CD14-positive monocyte (primary cell): Measurements from ENCODE around the gene GABBR1. TPM values are rescaled to one million over a fixed set of nuclear protein-coding genes. Genes with fewer than 3 reads are reported as not detected.

ENCODE experiments used
- DNase-seq, 3 donors: peaks; one replicate each; pipeline ENCODE4 v3.0.0-alpha.2; 2011 to 2022
- H2AFZ ChIP-seq: 2 replicates; pipeline ENCODE4 v1.6.0; 2012; ENCODE audit warnings: mild to moderate bottlenecking, low read depth, low read length, inconsistent platforms; ENCODE audit not compliant: insufficient read depth, poor library complexity, severe bottlenecking
- H3K27ac ChIP-seq, 2 donors: 1 replicate in 1 of 2; 2 replicates in 1 of 2; pipeline ENCODE4 v1.5.1; 2012 to 2013; ENCODE audit warnings: low read length in 2 of 2, control low read depth in 1 of 2, inconsistent platforms in 1 of 2, low read depth in 1 of 2, mild to moderate bottlenecking in 1 of 2
- H3K27me3 ChIP-seq, 2 donors: one replicate each; pipeline versions ENCODE4 v1.6.0 to v1.6.1; 2011 to 2013; ENCODE audit warnings: low read length in 2 of 2; ENCODE audit not compliant: control insufficient read depth in 2 of 2, insufficient read depth in 2 of 2
- H3K36me3 ChIP-seq, 2 donors: replicated peaks in 1 of 2; 1 replicate in 1 of 2; 2 replicates in 1 of 2; pipeline versions ENCODE4 v1.5.1 to v1.6.1; 2012 to 2013; ENCODE audit warnings: low read length in 2 of 2, control low read depth in 1 of 2, inconsistent platforms in 1 of 2, mild to moderate bottlenecking in 1 of 2; ENCODE audit not compliant: insufficient read depth in 2 of 2, control insufficient read depth in 1 of 2
- H3K4me1 ChIP-seq, 2 donors: 1 replicate in 1 of 2; 2 replicates in 1 of 2; pipeline versions ENCODE4 v1.5.1 to v1.6.1; 2012 to 2013; ENCODE audit warnings: low read length in 2 of 2, control low read depth in 1 of 2, inconsistent platforms in 1 of 2, mild to moderate bottlenecking in 1 of 2, moderate library complexity in 1 of 2; ENCODE audit not compliant: insufficient read depth in 2 of 2, control insufficient read depth in 1 of 2
- H3K4me2 ChIP-seq: replicated peaks from 2 replicates; pipeline ENCODE3; 2012; ENCODE audit warnings: low read length, moderate library complexity, mild to moderate bottlenecking; ENCODE audit not compliant: poor library complexity, severe bottlenecking; ENCODE audit errors: extremely low read depth
- H3K4me3 ChIP-seq, 3 experiments: fragments of 200-600 bp in 1 of 3; sonication (generic) in 1 of 3; replicated peaks in 1 of 3; 1 replicate in 2 of 3; 2 replicates in 1 of 3; pipeline ENCODE4 v1.5.1; 2011 to 2013; ENCODE audit warnings: low read length in 3 of 3, mild to moderate bottlenecking in 3 of 3, control low read depth in 2 of 3, low read depth in 2 of 3, inconsistent platforms in 1 of 3, moderate library complexity in 1 of 3
- H3K79me2 ChIP-seq: 2 replicates; pipeline ENCODE4 v1.6.0; 2012; ENCODE audit warnings: mild to moderate bottlenecking, control low read depth, inconsistent platforms, low read length, moderate library complexity; ENCODE audit not compliant: insufficient read depth
- H3K9ac ChIP-seq: 2 replicates; pipeline ENCODE4 v1.6.0; 2017; ENCODE audit warnings: low read length, mild to moderate bottlenecking; ENCODE audit not compliant: insufficient read depth, poor library complexity, severe bottlenecking
- H3K9me3 ChIP-seq, 2 donors: replicated peaks in 1 of 2; 1 replicate in 1 of 2; 2 replicates in 1 of 2; pipeline versions ENCODE4 v1.5.1 to v1.6.1; 2012 to 2013; ENCODE audit warnings: low read length in 2 of 2, control low read depth in 1 of 2; ENCODE audit not compliant: control insufficient read depth in 1 of 2, insufficient read depth in 1 of 2
- H4K20me1 ChIP-seq: 2 replicates; pipeline ENCODE4 v1.6.0; 2012; ENCODE audit warnings: mild to moderate bottlenecking, low read length, control low read depth, moderate library complexity; ENCODE audit not compliant: insufficient read depth
- H3K27ac Mint-ChIP-seq, 7 donors: one replicate each; pipeline ENCODE4 v1.8.0; 2020; ENCODE audit warnings: mild to moderate bottlenecking in 7 of 7, mixed read lengths in 7 of 7, moderate library complexity in 6 of 7, inconsistent platforms in 2 of 7
- H3K27me3 Mint-ChIP-seq, 3 donors: one replicate each; pipeline ENCODE4 v1.8.0; 2021 to 2022; ENCODE audit warnings: low read depth in 3 of 3, mild to moderate bottlenecking in 3 of 3, mixed read lengths in 3 of 3, moderate library complexity in 3 of 3, inconsistent platforms in 1 of 3
- H3K36me3 Mint-ChIP-seq, 2 donors: one replicate each; pipeline ENCODE4 v1.8.0; 2020; ENCODE audit warnings: mixed read lengths in 2 of 2, inconsistent platforms in 1 of 2, mild to moderate bottlenecking in 1 of 2
- H3K4me1 Mint-ChIP-seq: one replicate; pipeline ENCODE4 v1.8.0; 2020; ENCODE audit warnings: mild to moderate bottlenecking, mixed read lengths
- H3K4me3 Mint-ChIP-seq, 2 donors: one replicate each; pipeline ENCODE4 v1.8.0; 2020; ENCODE audit warnings: mild to moderate bottlenecking in 2 of 2, mixed read lengths in 2 of 2, moderate library complexity in 1 of 2
- H3K9me3 Mint-ChIP-seq, 7 donors: one replicate each; pipeline ENCODE4 v1.8.0; 2020 to 2022; ENCODE audit warnings: mixed read lengths in 7 of 7, mild to moderate bottlenecking in 6 of 7, moderate library complexity in 6 of 7, inconsistent platforms in 2 of 7
- WGBS: methylation state at CpG from one replicate; pipeline ENCODE4 v1.1.5; 2013; ENCODE audit warnings: missing lambda C conversion rate; ENCODE audit not compliant: insufficient coverage; 5-methylcytosine and 5-hydroxymethylcytosine counted together
- intact Hi-C, 2 donors: fragments of 100-400 bp; cut with micrococcal nuclease; formaldehyde crosslinking; loops; one replicate each; pipeline versions ENCODE4 v1.15.0 to v1.15.1; 2023
- polyA plus RNA-seq, 3 donors: library from polyadenylated mRNA; depleted of rRNA in 1 of 3; unstranded in 2 of 3; stranded (reverse) in 1 of 3; fragments of 300-500 nt in 2 of 3; fragments of >200 nt in 1 of 3; fragmentation: Illumina TruSeq in 2 of 3; gene quantifications; 1 replicate in 2 of 3; 2 replicates in 1 of 3; pipeline ENCODE4 v1.2.3, GENCODE V29; 2012 to 2021
- TF ChIP-seq, protein P1 (sequence below): fragments of 200-600 bp; IDR thresholded peaks from one replicate; pipeline ENCODE4 v1.8.0; 2022; ENCODE audit warnings: antibody characterized with exemption, mild to moderate bottlenecking

Gene GABBR1
- polyA plus RNA-seq, 3 donors, result 0.91 to 228 (median 1.8) TPM

- Histone ChIP-seq H2AFZ (peak overlapping the region; percentile 64), H4K20me1 (peaks cover 49% of the 10 kb centered on the region), H3K36me3 (peaks cover 9 to 21% of the 10 kb centered on the region in 2 donors), H3K4me3 (peak overlapping the region; percentile 4 to 85 (median 34)), H3K9ac (no peak overlapping the region), H3K9me3 (no peaks in the 10 kb centered on the region), H3K4me1 (peaks cover 33 to 40% of the 10 kb centered on the region in 2 donors), H3K4me2 (peak overlapping the region; percentile 65), H3K27me3 (peaks cover 2 to 62% of the 10 kb centered on the region in 2 donors), H3K79me2 (peaks cover 8% of the 10 kb centered on the region), H3K27ac (no peak overlapping the region)
- peak overlapping the region; percentile 31 to 53 for H3K4me3 Mint-ChIP-seq
- H3K9me3 Mint-ChIP-seq, result peaks cover 0 to 9% (median 1%) of the 10 kb centered on the region in 7 donors
- H3K27me3 Mint-ChIP-seq, result peaks cover 43 to 72% (median 59%) of the 10 kb centered on the region in 3 donors
- peak overlapping the region in 1 of 7 donors; percentile 51 for H3K27ac Mint-ChIP-seq
- H3K4me1 Mint-ChIP-seq, result peaks cover 56% of the 10 kb centered on the region
- no peak for DNase-seq
- WGBS, result 27% methylated on average over 23 of the region's 31 CpGs
- H3K36me3 Mint-ChIP-seq, result peaks cover 41 to 56% of the 10 kb centered on the region in 2 donors
- TF ChIP-seq, protein P1, sequence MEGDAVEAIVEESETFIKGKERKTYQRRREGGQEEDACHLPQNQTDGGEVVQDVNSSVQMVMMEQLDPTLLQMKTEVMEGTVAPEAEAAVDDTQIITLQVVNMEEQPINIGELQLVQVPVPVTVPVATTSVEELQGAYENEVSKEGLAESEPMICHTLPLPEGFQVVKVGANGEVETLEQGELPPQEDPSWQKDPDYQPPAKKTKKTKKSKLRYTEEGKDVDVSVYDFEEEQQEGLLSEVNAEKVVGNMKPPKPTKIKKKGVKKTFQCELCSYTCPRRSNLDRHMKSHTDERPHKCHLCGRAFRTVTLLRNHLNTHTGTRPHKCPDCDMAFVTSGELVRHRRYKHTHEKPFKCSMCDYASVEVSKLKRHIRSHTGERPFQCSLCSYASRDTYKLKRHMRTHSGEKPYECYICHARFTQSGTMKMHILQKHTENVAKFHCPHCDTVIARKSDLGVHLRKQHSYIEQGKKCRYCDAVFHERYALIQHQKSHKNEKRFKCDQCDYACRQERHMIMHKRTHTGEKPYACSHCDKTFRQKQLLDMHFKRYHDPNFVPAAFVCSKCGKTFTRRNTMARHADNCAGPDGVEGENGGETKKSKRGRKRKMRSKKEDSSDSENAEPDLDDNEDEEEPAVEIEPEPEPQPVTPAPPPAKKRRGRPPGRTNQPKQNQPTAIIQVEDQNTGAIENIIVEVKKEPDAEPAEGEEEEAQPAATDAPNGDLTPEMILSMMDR, result no peak
- intact Hi-C loops, result no loop called here
These were observed 5.8 kb downstream of the GABBR1 start for GRCh38 chr6:29626948-29627754.

DNA sequence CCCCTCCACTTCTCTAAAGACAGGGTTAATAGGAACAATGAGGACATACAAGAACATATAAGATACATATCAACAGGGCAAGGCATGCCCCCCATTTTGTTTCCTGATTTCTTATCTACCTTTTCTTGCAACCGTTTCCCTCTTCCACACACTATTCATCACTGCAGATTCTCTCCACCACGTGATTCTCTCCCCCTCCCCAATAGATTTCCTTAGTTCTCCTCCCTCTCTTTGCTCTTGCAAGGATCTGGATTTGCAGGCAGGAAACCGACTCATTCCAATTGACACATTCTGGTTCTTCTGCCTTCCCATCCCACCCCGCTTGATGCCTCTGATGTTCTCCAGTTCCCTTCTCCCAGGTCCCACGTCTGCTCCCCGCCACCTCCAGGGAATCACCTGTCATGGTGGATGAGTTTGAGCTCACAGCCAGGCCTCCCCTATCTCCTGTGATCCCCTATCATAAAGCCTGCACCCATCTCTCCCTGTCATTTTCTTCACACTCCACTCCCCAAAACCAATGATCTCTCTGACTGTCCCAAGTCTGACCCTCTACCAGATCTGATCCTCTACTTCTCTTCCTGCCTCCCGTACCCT is 7.5 kb downstream of the GABBR1 start:
- Histone ChIP-seq H3K27me3 (peaks cover 0 to 46% of the 10 kb centered on the region in 2 donors), H4K20me1 (peaks cover 34% of the 10 kb centered on the region), H3K4me3 (no peak overlapping the region), H3K4me2 (no peak overlapping the region), H3K27ac (no peak overlapping the region), H3K9me3 (no peaks in the 10 kb centered on the region), H3K4me1 (peaks cover 21 to 23% of the 10 kb centered on the region in 2 donors), H3K79me2 (no peaks in the 10 kb centered on the region), H2AFZ (no peak overlapping the region), H3K9ac (no peak overlapping the region), H3K36me3 (peaks cover 24 to 39% of the 10 kb centered on the region in 2 donors)
- H3K4me3 Mint-ChIP-seq, result peak overlapping the region in 1 of 2 donors; percentile 0
- DNase-seq, result no peak
- H3K9me3 Mint-ChIP-seq, result peaks cover 0 to 8% (median 1%) of the 10 kb centered on the region in 7 donors
- H3K27ac Mint-ChIP-seq, result peak overlapping the region in 1 of 7 donors; percentile 28
- H3K36me3 Mint-ChIP-seq, result peaks cover 48 to 58% of the 10 kb centered on the region in 2 donors
- intact Hi-C loops, result no loop called here
- H3K27me3 Mint-ChIP-seq, result peaks cover 35 to 55% (median 44%) of the 10 kb centered on the region in 3 donors
- 61% methylated on average over 6 of the region's 7 CpGs for WGBS
- peaks cover 40% of the 10 kb centered on the region for H3K4me1 Mint-ChIP-seq
- TF ChIP-seq, protein P1, result no peak
